Fibroblast of pulmonary artery (primary cell): ENCODE results near the gene ASIC2.

Source experiments
- DNase-seq: peaks from one replicate; pipeline ENCODE4 v3.0.0-alpha.2; 2010; ENCODE audit warnings: low read depth
- H3K4me3 ChIP-seq: replicated peaks from 2 replicates; pipeline ENCODE4 v1.5.1; 2011; ENCODE audit warnings: low read depth, mild to moderate bottlenecking, control low read depth, low read length, moderate library complexity
- TF ChIP-seq, protein P1 (sequence below): IDR thresholded peaks from 2 replicates; pipeline ENCODE4 v1.5.1; 2011; ENCODE audit warnings: mild to moderate bottlenecking, control low read depth, low read length, inconsistent platforms; ENCODE audit errors: missing control alignments

The ASIC2 gene

DNA sequence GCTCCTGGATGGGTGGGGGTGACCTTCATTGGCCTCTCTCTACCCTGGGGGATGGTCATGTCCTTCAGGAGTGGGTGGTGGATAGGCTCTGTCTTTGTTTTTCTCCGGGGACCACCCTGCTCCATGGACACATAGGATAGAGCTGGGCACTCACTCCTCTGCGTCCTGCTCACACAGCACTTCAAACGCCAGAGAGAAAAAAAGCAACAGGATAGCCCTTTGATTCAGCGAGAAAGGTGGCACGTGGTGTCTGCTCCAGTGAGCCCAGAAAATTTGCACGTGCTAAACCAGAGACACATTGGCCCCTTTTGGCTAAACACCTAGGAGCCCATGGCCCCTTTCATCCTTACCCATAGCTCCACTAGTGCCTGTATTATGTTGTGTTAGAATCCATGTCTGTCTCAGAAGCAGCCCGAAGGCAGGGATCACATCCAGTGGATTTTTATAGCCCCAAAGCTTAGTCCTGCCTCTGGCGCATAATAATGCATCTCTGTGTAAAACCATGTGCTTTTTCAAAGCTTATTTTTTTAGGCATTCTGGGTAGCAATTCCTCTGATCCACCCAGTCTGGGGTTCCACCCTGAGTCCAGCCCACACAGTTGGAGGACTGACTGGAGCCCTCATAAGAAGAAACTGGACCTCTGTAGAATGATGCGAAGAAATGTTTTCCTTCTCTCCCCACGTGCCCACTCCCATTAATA lies 90.1 kb downstream of the ASIC2 start:
- no peak for DNase-seq
- no peak overlapping the region for H3K4me3 ChIP-seq
- TF ChIP-seq, protein P1, sequence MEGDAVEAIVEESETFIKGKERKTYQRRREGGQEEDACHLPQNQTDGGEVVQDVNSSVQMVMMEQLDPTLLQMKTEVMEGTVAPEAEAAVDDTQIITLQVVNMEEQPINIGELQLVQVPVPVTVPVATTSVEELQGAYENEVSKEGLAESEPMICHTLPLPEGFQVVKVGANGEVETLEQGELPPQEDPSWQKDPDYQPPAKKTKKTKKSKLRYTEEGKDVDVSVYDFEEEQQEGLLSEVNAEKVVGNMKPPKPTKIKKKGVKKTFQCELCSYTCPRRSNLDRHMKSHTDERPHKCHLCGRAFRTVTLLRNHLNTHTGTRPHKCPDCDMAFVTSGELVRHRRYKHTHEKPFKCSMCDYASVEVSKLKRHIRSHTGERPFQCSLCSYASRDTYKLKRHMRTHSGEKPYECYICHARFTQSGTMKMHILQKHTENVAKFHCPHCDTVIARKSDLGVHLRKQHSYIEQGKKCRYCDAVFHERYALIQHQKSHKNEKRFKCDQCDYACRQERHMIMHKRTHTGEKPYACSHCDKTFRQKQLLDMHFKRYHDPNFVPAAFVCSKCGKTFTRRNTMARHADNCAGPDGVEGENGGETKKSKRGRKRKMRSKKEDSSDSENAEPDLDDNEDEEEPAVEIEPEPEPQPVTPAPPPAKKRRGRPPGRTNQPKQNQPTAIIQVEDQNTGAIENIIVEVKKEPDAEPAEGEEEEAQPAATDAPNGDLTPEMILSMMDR: no peak

DNA sequence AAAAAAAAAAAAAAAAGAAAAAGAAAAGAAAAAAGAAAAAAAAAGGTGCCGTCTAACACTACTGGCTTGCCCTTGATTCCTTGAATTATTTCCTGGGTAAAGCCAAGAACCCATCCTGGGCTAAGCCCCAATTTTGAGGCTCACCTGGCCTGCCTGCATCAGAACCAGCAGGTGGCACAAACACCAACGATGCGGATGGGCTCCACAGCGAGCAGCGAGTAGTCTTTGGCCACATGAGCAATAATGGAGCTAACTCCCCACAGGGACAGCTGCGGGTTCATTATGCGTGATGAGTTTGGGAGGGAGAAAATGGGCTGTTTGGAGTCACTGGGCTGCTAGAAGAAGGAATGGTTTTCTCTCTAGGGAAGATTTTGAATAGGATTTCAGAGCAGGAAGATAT lies 91.1 kb downstream of the ASIC2 start:
- TF ChIP-seq, protein P1: no peak
- no peak for DNase-seq
- no peak overlapping the region for H3K4me3 ChIP-seq

- no peak for DNase-seq
- TF ChIP-seq, protein P1: no peak
- H3K4me3 ChIP-seq: no peak overlapping the region
These were observed 91.8 kb downstream of the ASIC2 start for GRCh38 chr17:33201283-33201682.

GRCh38 chr17:33200587-33200986 lies 92.5 kb downstream of the ASIC2 start:
- no peak overlapping the region for H3K4me3 ChIP-seq
- TF ChIP-seq, protein P1: no peak
- no peak for DNase-seq

- no peak overlapping the region for H3K4me3 ChIP-seq
- TF ChIP-seq, protein P1: no peak
- no peak for DNase-seq
These were observed 93.3 kb downstream of the ASIC2 start for GRCh38 chr17:33199571-33200510.

- DNase-seq: no peak
- TF ChIP-seq, protein P1: no peak
- no peak overlapping the region for H3K4me3 ChIP-seq
These were observed 94.1 kb downstream of the ASIC2 start for GRCh38 chr17:33198954-33199353.
